ENCODE results near the gene GPR107. TPM values are rescaled to one million over a fixed set of nuclear protein-coding genes. Genes with fewer than 3 reads are reported as not detected.

The GPR107 gene
- total RNA-seq, 6 donors from 2014 or later: 26.5 to 44.4 (median 35.3) TPM

GRCh38 chr9:130160862-130161470 is 107.3 kb downstream of the GPR107 start:
- Histone ChIP-seq H3K9me3 (no peaks in the 10 kb centered on the region), H3K36me3 (no peaks in the 10 kb centered on the region), H3K27me3 (no peaks in the 10 kb centered on the region), H3K27ac (no peak overlapping the region), H3K4me3 (no peak overlapping the region), H3K4me1 (no peaks in the 10 kb centered on the region)
- ATAC-seq (ENCODE audit: low FRiP score in 2 of 2) (no peak), DNase-seq (no peak)
- no peak for TF ChIP-seq POLR2A (IDR thresholded peaks at IDR 0.05)
- TF ChIP-seq, protein P1, sequence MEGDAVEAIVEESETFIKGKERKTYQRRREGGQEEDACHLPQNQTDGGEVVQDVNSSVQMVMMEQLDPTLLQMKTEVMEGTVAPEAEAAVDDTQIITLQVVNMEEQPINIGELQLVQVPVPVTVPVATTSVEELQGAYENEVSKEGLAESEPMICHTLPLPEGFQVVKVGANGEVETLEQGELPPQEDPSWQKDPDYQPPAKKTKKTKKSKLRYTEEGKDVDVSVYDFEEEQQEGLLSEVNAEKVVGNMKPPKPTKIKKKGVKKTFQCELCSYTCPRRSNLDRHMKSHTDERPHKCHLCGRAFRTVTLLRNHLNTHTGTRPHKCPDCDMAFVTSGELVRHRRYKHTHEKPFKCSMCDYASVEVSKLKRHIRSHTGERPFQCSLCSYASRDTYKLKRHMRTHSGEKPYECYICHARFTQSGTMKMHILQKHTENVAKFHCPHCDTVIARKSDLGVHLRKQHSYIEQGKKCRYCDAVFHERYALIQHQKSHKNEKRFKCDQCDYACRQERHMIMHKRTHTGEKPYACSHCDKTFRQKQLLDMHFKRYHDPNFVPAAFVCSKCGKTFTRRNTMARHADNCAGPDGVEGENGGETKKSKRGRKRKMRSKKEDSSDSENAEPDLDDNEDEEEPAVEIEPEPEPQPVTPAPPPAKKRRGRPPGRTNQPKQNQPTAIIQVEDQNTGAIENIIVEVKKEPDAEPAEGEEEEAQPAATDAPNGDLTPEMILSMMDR (IDR thresholded peaks at IDR 0.05): no peak
- no peak for TF ChIP-seq EP300 (IDR thresholded peaks at IDR 0.05)
- TF ChIP-seq POLR2AphosphoS5 (IDR thresholded peaks at IDR 0.05): no peak
- 92 to 98% methylated on average over 3 of the region's 3 CpGs for WGBS, 2 donors

DNA sequence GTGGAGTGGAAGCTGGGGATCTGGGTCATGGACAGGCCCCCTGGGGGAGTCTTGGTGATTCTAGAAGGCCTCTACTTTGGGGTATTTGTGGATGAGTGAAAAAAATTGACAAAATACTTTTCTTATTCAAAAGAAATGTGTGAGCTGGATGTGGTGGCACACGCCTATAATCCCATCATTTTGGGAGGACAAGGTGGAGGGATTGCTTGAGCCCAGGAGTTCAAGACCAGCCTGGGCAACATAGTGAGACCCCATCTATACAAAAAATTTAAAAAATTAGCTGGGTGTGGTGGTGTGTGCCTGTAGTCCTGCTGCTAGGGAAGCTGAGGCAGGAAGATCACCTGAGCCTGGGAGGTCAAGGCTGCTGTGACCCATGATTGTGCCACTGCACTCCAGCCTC is 111.9 kb downstream of the GPR107 start:
- no peak for TF ChIP-seq EP300 (IDR thresholded peaks at IDR 0.05)
- WGBS, 2 donors: 90% methylated on average over 1 of the region's 1 CpG
- Histone ChIP-seq H3K4me3 (no peak overlapping the region), H3K9me3 (no peaks in the 10 kb centered on the region), H3K36me3 (no peaks in the 10 kb centered on the region), H3K4me1 (no peaks in the 10 kb centered on the region), H3K27me3 (no peaks in the 10 kb centered on the region), H3K27ac (no peak overlapping the region)
- no peak for DNase-seq
- ATAC-seq (ENCODE audit: low FRiP score in 2 of 2): no peak

DNA sequence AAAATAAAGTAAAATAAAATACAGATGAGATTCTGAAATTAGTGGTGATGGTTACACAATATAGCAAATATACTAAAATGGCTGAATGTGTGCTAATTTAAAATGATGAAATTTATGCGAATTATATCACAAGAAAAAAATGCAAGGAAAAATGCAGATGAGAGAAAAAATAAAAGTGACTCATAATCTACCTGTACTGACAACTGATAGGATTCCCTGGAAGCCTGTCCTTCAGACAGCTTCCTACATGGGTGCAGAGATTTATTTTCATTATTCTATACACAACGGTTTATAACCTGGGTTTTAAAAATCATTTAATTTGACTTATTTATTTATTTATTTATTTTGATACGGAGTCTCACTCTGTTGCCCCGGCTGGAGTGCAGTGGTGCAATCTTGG is 112.7 kb downstream of the GPR107 start:
- H3K27me3 ChIP-seq: no peaks in the 10 kb centered on the region
- peaks cover 0 to under 1% (median 0%) of the 10 kb centered on the region in 4 donors for H3K4me1 ChIP-seq
- no peaks in the 10 kb centered on the region for H3K9me3 ChIP-seq
- H3K27ac ChIP-seq: no peak overlapping the region
- TF ChIP-seq POLR2AphosphoS5 (IDR thresholded peaks at IDR 0.05) (no peak), EP300 (IDR thresholded peaks at IDR 0.05) (no peak), POLR2A (IDR thresholded peaks at IDR 0.05) (no peak)
- TF ChIP-seq, protein P1 (IDR thresholded peaks at IDR 0.05): no peak
- H3K4me3 ChIP-seq: no peak overlapping the region
- 87% methylated on average over 4 of the region's 4 CpGs for WGBS, 2 donors
- DNase-seq (no peak), ATAC-seq (ENCODE audit: low FRiP score in 2 of 2) (no peak)
- H3K36me3 ChIP-seq: no peaks in the 10 kb centered on the region

DNA sequence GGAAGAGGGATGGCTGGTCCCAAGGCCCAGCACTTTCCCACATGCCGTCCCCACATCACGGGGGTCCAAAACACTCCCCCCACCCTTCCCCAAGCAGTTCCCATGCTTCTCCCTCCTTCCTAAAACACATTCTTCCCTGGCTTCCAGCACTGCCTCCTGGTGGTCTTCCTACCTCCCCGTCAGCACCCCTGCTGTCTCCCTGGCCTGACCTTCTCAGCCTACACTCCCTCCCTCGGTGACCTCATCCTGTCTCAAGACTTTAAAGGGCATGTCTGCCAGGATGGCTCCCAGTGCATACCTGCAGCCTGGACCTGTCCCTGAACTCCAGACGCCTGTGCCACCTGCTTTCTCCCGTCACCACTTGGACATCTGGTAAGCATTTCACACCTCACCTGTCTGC is 114.2 kb downstream of the GPR107 start:
- ATAC-seq (ENCODE audit: low FRiP score in 2 of 2) (no peak), DNase-seq (no peak)
- TF ChIP-seq EP300 (IDR thresholded peaks at IDR 0.05) (no peak), POLR2A (IDR thresholded peaks at IDR 0.05) (no peak), POLR2AphosphoS5 (IDR thresholded peaks at IDR 0.05) (no peak)
- TF ChIP-seq, protein P1 (IDR thresholded peaks at IDR 0.05): no peak
- H3K4me1 ChIP-seq: peaks cover 8 to 12% (median 10%) of the 10 kb centered on the region in 4 donors
- no peak overlapping the region for H3K4me3 ChIP-seq
- WGBS, 2 donors: 85 to 91% methylated on average over 6 of the region's 6 CpGs
- H3K36me3 ChIP-seq: no peaks in the 10 kb centered on the region
- H3K27me3 ChIP-seq: peaks cover 0 to 3% (median 3%) of the 10 kb centered on the region in 4 donors
- no peaks in the 10 kb centered on the region for H3K9me3 ChIP-seq
- no peak overlapping the region for H3K27ac ChIP-seq

- Histone ChIP-seq H3K27me3 (peaks cover 0 to 5% (median 4%) of the 10 kb centered on the region in 4 donors), H3K4me1 (peaks cover 12 to 20% (median 15%) of the 10 kb centered on the region in 4 donors), H3K27ac (peak overlapping the region in 1 of 4 donors; percentile 50), H3K36me3 (no peaks in the 10 kb centered on the region), H3K4me3 (peak overlapping the region in 3 of 4 donors; percentile 48 to 58 (median 54)), H3K9me3 (no peaks in the 10 kb centered on the region)
- DNase-seq: peak in 1 of 2 donors; percentile 78
- ATAC-seq (ENCODE audit: low FRiP score in 2 of 2): peak in 1 of 2 donors; percentile 1
- TF ChIP-seq, protein P1 (IDR thresholded peaks at IDR 0.05): no peak
- WGBS, 2 donors: 49 to 80% methylated on average over 11 to 33 of the region's 45 CpGs
Measured at GRCh38 chr9:130171226-130172148, 117.8 kb downstream of the GPR107 start.
